Activated CD8-positive, alpha-beta memory T cell treated with anti-CD3 and anti-CD28 coated beads, Interleukin-2, amount 10 ng/mL, durations not matched to agents 7 days and 5 days (primary cell): ENCODE measurements around the gene BMPR1A. TPM values are rescaled to one million over a fixed set of nuclear protein-coding genes. Genes with fewer than 3 reads are reported as not detected.
"Not testable (repeated sequence)": the region's sequence is repeated elsewhere in the genome, so short reads cannot be mapped to it uniquely, and the experiment has no call there.

ENCODE experiments used
- ATAC-seq: fragments of 150-1000 bp; cut with Tn5 transposase; one replicate; pipeline ENCODE4 v1.10.0; 2021; ENCODE audit warnings: moderate library complexity
- CTCF ChIA-PET: fragments of 350-600 bp; sonication (Branson Sonifier 250); formaldehyde crosslinking; loops from one replicate; lab custom pipeline; 2021; ENCODE audit warnings: antibody characterized with exemption; lab: Charles Lee
- DNase-seq: peaks from one replicate; pipeline ENCODE4 v3.0.0-alpha.2; 2020
- H3K27ac Mint-ChIP-seq: one replicate; pipeline ENCODE4 v1.8.0; 2021; ENCODE audit warnings: mild to moderate bottlenecking, mixed read lengths
- H3K27me3 Mint-ChIP-seq: one replicate; pipeline ENCODE4 v1.8.0; 2021; ENCODE audit warnings: mixed read lengths
- H3K36me3 Mint-ChIP-seq: one replicate; pipeline ENCODE4 v1.8.0; 2021; ENCODE audit warnings: mild to moderate bottlenecking, mixed read lengths
- H3K4me1 Mint-ChIP-seq: one replicate; pipeline ENCODE4 v1.8.0; 2021; ENCODE audit warnings: mixed read lengths
- H3K4me3 Mint-ChIP-seq: one replicate; pipeline ENCODE4 v1.8.0; 2021; ENCODE audit warnings: mild to moderate bottlenecking, moderate library complexity, mixed read lengths
- H3K9me3 Mint-ChIP-seq: one replicate; pipeline ENCODE4 v1.8.0; 2022; ENCODE audit warnings: low read depth, mixed read lengths
- total RNA-seq, 2 experiments: library from RNA; stranded (reverse); gene quantifications; one replicate each; pipeline ENCODE4 v1.2.3, GENCODE V29; 2021

BMPR1A gene
- total RNA-seq, 2 experiments from 2014 or later = 17.1 to 19.5 TPM

DNA sequence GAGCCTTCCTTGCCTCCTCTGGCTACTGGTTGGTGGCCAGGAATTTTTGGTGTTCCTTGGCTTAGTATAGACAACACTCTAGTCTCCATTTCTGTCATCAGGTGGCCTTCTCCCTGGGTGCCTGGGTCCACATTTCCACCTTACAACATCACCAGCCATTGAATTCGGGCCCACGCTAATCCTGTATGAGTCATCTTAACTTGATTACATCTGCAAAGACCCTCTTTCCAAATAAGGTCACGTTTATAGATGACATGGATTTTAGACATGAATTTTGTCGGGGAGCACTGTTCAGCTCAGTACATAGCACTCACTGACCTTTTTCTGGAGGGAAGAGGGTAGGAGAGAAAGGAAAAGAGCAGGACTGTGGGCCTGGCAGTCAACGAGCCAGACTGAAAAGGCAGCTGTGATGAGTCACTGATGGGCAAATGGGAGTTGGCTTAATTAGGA lies 161.6 kb downstream of the BMPR1A start:
- no peak for ATAC-seq
- DNase-seq = no peak
- CTCF ChIA-PET = interaction anchor here (2.4 kb wide), 1 partner anchor 21 kb away, joined by 9 read pairs; no protein-coding TSS in a partner anchor
- Mint-ChIP-seq H3K9me3 (no peaks in the 10 kb centered on the region), H3K27me3 (no peaks in the 10 kb centered on the region), H3K4me1 (no peaks in the 10 kb centered on the region), H3K36me3 (peaks cover 22% of the 10 kb centered on the region), H3K4me3 (no peak overlapping the region), H3K27ac (no peak overlapping the region)

DNA sequence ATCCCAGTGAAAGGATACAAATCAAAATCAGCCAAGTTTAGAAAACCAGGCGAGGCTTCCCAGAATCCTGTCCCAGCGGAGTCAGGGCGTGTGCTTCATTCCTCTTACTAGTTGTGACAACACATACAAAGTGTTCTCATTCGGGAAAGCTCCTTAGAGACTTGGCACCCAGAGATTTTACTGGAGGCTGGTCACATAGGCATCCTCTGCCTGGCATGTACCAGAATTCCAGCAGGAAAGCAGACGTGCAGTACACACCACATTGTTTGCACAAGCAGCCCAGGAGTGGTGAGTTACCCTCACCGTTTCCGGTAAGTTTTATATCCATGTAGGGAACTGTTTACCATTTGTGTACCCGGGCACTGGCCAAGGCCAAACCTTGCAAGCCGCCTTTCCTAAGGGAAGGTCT lies 166.1 kb downstream of the BMPR1A start:
- Mint-ChIP-seq H3K9me3 (no peaks in the 10 kb centered on the region), H3K4me1 (no peaks in the 10 kb centered on the region), H3K27me3 (no peaks in the 10 kb centered on the region), H3K4me3 (no peak overlapping the region), H3K27ac (no peak overlapping the region), H3K36me3 (peaks cover 13% of the 10 kb centered on the region)
- DNase-seq (no peak), ATAC-seq (no peak)
- CTCF ChIA-PET = no interaction called here

DNA sequence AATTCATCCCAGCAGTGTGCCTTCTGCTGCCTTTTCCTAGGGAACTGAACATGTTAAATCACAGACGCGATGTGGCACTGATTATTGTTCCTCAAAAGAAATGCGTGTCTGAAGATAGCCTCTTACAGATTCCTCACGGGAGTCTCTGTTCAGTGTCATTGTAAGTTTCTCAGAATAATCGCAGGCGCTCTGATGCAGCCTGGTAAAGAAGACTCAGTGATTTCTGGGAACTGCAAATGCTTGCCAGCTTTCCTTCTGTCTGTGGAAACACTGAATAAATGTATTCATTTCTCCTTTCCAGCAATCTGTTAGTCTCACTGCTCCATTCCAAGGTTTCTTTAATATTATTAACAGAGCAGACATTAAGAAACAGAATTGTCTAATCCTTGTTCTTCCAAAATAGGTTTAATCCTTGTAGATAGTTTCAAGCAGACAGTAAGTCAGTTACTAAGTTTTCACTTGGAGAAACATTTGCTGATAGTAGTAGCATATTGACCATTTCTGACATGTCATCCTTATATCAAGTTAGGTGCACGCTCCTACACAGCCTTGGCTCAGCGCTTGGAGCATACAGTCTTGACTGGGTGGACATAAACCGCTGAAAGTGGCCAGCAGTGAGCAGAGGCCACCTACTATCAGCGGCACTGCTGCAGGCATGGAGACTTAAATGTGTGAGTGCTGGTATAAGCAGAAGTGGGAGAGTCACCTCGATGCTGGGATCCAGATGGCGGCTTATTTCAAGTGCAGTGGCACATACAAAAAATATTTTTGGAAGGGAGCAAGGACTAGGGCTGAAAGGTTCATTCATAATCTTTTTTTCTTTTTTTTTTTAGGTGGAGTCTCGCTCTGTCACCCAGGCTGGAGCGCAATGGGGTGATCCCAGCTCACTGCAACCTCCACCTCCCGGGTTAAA lies 173.3 kb downstream of the BMPR1A start:
- ATAC-seq (no peak), DNase-seq (no peak)
- H3K27ac Mint-ChIP-seq = no peak overlapping the region
- no peaks in the 10 kb centered on the region for H3K27me3 Mint-ChIP-seq
- CTCF ChIA-PET = no interaction called here
- H3K4me3 Mint-ChIP-seq = no peak overlapping the region
- no peaks in the 10 kb centered on the region for H3K36me3 Mint-ChIP-seq
- H3K4me1 Mint-ChIP-seq = no peaks in the 10 kb centered on the region
- H3K9me3 Mint-ChIP-seq = no peaks in the 10 kb centered on the region

DNA sequence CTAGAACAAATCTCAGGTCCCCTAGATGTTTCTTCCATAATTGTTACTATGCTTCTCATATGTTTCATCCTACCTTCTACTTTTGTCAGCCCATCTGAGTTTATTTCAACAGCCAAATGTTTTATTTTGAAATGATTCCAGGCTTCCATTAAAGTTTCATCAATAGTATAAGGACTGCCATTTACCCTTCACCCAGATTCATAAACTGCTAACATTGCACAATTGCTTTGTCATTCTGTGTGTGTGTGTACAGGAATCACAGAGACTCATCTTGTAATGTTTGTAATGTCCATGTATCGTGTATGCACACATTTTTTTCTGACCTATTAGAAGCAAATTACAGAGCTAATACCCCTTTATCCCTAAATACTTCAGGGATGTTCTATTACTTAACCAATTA lies 175.5 kb downstream of the BMPR1A start:
- CTCF ChIA-PET = interaction anchor here (0.8 to 1.2 kb wide), 2 partner anchors 8 to 10 kb away, joined by 3 read pairs; no protein-coding TSS in a partner anchor
- no peak for DNase-seq
- Mint-ChIP-seq H3K9me3 (no peaks in the 10 kb centered on the region), H3K27me3 (no peaks in the 10 kb centered on the region), H3K36me3 (no peaks in the 10 kb centered on the region), H3K4me3 (no peak overlapping the region), H3K27ac (no peak overlapping the region), H3K4me1 (no peaks in the 10 kb centered on the region)
- no peak for ATAC-seq

GRCh38 chr10:86932674-86933073 lies 176.3 kb downstream of the BMPR1A start:
- ATAC-seq (no peak), DNase-seq (no peak)
- CTCF ChIA-PET = interaction anchor here (1.2 kb wide), 1 partner anchor 9 kb away, joined by 3 read pairs; no protein-coding TSS in a partner anchor
- Mint-ChIP-seq H3K27me3 (no peaks in the 10 kb centered on the region), H3K4me1 (no peaks in the 10 kb centered on the region), H3K9me3 (no peaks in the 10 kb centered on the region), H3K4me3 (no peak overlapping the region), H3K27ac (no peak overlapping the region), H3K36me3 (no peaks in the 10 kb centered on the region)

GRCh38 chr10:86934162-86934711 lies 177.8 kb downstream of the BMPR1A start:
- H3K36me3 Mint-ChIP-seq, H3K27me3 Mint-ChIP-seq, DNase-seq, H3K9me3 Mint-ChIP-seq, H3K4me3 Mint-ChIP-seq, ATAC-seq, H3K27ac Mint-ChIP-seq, CTCF ChIA-PET, H3K4me1 Mint-ChIP-seq: not testable (repeated sequence)

- no peaks in the 10 kb centered on the region for H3K27me3 Mint-ChIP-seq
- ATAC-seq (no peak), DNase-seq (peak; percentile 38)
- H3K4me1 Mint-ChIP-seq = peaks cover 4% of the 10 kb centered on the region
- H3K27ac Mint-ChIP-seq = no peak overlapping the region
- H3K36me3 Mint-ChIP-seq = no peaks in the 10 kb centered on the region
- CTCF ChIA-PET = interaction anchor here (1.3 to 1.5 kb wide), 3 partner anchors 10 to 248 kb away, joined by 3 to 4 read pairs (median 3); no protein-coding TSS in a partner anchor
- H3K9me3 Mint-ChIP-seq = no peaks in the 10 kb centered on the region
- H3K4me3 Mint-ChIP-seq = no peak overlapping the region
Observed at GRCh38 chr10:86936661-86937501, 180.5 kb downstream of the BMPR1A start.

DNA sequence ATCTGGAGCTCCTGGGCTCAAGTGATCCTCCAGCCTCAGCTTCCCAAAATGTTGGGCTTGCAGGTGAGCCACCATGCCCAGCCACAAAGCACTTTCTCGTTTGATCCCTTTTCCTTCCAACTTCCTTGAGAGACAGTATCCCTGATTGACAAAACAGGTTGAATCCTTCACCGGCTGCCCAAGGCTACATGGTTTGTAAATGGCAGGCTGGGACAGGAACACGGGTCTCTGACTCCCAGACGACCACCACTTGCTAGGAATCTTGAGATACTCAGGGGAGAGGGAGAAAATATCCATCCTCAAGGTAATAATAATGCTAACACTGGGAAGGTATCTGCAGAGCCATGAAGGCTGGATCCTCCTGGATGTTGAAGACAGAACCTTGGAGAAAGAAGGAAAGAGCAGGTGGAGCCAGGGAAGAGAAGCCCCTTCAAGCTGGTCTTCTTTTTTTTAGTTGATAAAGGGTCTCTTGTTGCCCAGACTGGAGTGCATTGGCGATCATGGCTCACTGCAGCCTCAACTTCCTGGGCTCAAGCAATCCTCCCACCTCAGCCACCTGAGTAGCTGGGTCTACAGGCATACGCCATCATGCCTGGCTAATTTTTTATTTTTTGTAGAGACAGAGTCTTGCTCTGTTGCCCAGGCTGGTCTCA lies 181.2 kb downstream of the BMPR1A start:
- DNase-seq (peak; percentile 27), ATAC-seq (no peak)
- H3K4me1 Mint-ChIP-seq = peaks cover 4% of the 10 kb centered on the region
- CTCF ChIA-PET = interaction anchor here (1.1 to 3.5 kb wide), 10 partner anchors 9 to 249 kb away, joined by 3 to 35 read pairs (median 4); partner anchors contain the start of gene ADIRF
- H3K27ac Mint-ChIP-seq = no peak overlapping the region
- no peaks in the 10 kb centered on the region for H3K9me3 Mint-ChIP-seq
- H3K36me3 Mint-ChIP-seq = no peaks in the 10 kb centered on the region
- H3K4me3 Mint-ChIP-seq = no peak overlapping the region
- H3K27me3 Mint-ChIP-seq = no peaks in the 10 kb centered on the region

- ATAC-seq (no peak), DNase-seq (peak; percentile 34)
- H3K27me3 Mint-ChIP-seq = no peaks in the 10 kb centered on the region
- no peaks in the 10 kb centered on the region for H3K9me3 Mint-ChIP-seq
- H3K4me1 Mint-ChIP-seq = peaks cover 4% of the 10 kb centered on the region
- H3K4me3 Mint-ChIP-seq = no peak overlapping the region
- CTCF ChIA-PET = interaction anchor here (0.7 to 3.5 kb wide), 18 partner anchors 8 to 250 kb away, joined by 3 to 35 read pairs (median 5); partner anchors contain the start of genes ADIRF, GLUD1 and SHLD2
- H3K27ac Mint-ChIP-seq = no peak overlapping the region
- no peaks in the 10 kb centered on the region for H3K36me3 Mint-ChIP-seq
Observed at GRCh38 chr10:86938260-86938659, 181.8 kb downstream of the BMPR1A start.

DNA sequence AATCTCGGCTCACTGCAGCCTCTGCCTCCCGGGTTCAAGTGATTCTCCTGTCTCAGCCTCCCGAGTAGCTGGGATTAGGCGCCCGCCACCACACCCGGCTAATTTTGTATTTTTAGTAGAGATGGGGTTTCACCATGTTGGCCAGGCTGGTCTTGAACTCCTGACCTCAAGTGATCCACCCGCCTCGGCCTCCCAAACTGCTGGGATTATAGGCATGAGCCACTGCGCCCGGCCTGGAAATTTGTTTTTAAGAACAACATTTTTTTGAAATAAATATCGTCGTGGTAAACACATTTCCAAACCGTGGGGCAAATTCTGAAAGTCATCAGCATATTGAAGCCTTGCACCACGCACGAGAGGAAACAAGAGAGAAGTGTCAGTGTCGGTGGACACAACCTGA lies 183.7 kb downstream of the BMPR1A start:
- not testable (repeated sequence) for H3K27ac Mint-ChIP-seq, H3K36me3 Mint-ChIP-seq, ATAC-seq, DNase-seq, H3K27me3 Mint-ChIP-seq, H3K9me3 Mint-ChIP-seq, H3K4me3 Mint-ChIP-seq
- CTCF ChIA-PET = interaction anchor here (0.5 to 3.5 kb wide), 12 partner anchors 8 to 228 kb away, joined by 3 to 35 read pairs (median 3); partner anchors contain the start of gene ADIRF
- peaks cover 11% of the 10 kb centered on the region for H3K4me1 Mint-ChIP-seq

- no peak for ATAC-seq
- Mint-ChIP-seq H3K36me3 (no peaks in the 10 kb centered on the region), H3K9me3 (no peaks in the 10 kb centered on the region), H3K27ac (no peak overlapping the region), H3K4me1 (peaks cover 11% of the 10 kb centered on the region), H3K4me3 (no peak overlapping the region), H3K27me3 (no peaks in the 10 kb centered on the region)
- CTCF ChIA-PET = interaction anchor here (1.1 to 3.5 kb wide), 5 partner anchors 9 to 187 kb away, joined by 3 to 35 read pairs (median 3); partner anchors contain the start of gene ADIRF
- peak; percentile 39 for DNase-seq
Observed at GRCh38 chr10:86940677-86941076, 184.3 kb downstream of the BMPR1A start.

- H3K27ac Mint-ChIP-seq = no peak overlapping the region
- no peak for ATAC-seq
- CTCF ChIA-PET = interaction anchor here (1.0 to 3.5 kb wide), 4 partner anchors 9 to 166 kb away, joined by 3 to 35 read pairs (median 3); partner anchors contain the start of gene ADIRF
Observed at GRCh38 chr10:86941426-86941825, 185.0 kb downstream of the BMPR1A start.

More at GRCh38 chr10:86941426-86941825, 185.0 kb downstream of the BMPR1A start:
- H3K4me1 Mint-ChIP-seq = peaks cover 11% of the 10 kb centered on the region
- no peaks in the 10 kb centered on the region for H3K9me3 Mint-ChIP-seq
- H3K4me3 Mint-ChIP-seq = no peak overlapping the region
- no peak for DNase-seq
- H3K27me3 Mint-ChIP-seq = peaks cover 1% of the 10 kb centered on the region
- H3K36me3 Mint-ChIP-seq = no peaks in the 10 kb centered on the region
